Stimulated activated CD8-positive, alpha-beta memory T cell treated with anti-CD3 and anti-CD28 coated beads, Interleukin-12 subunit alpha, Interleukin-12 subunit beta, amount 100 ng/mL, for 1 hour (primary cell): ENCODE data around the gene MSH2.
"Not testable (repeated sequence)": the region's sequence is repeated elsewhere in the genome, so short reads cannot be mapped to it uniquely, and the experiment has no call there.

ENCODE experiments used
- DNase-seq: peaks from one replicate; pipeline ENCODE4 v3.0.0-alpha.2; 2020; ENCODE audit warnings: low read depth

MSH2 gene

GRCh38 chr2:47407976-47408375 lies 5.0 kb downstream of the MSH2 start:
- DNase-seq: not testable (repeated sequence)

DNA sequence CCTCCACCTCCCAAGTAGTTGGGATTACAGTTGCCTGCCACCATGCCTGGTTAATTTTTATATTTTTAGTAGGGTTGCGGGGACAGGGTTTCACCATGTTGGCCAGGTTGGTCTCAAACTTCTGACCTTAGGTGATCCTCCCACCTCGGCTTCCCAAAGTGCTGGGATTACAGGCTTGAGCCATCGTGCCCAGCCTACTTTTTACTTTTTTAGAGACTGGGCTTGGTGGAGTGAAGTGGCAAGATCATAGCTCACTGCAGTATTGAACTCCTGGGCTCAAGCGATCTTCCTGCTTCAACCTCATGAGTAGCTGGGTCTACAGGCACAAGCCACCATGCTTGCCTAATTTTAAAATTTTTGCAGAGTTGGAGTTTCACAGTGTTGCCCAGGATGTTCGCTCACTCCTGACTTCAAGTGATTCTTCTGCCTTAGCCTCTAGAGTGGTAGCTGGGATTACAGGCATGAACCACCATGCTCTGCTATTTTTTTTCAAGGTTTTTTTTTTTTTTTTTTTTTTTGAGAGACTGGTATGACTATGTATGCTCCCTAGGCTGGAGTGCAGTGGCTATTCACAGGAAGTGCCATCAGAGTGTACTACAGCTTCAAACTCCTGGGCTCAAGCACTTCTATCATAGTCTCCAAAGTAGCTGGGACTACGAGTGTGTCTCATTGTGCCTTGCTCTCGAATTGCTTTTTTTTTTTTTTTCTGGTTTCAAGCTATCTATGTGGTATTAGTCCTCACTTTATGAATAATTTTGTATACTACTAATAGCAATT lies 11.9 kb downstream of the MSH2 start:
- DNase-seq: no peak

- no peak for DNase-seq
These were observed 17.3 kb downstream of the MSH2 start for GRCh38 chr2:47420214-47420613.

DNA sequence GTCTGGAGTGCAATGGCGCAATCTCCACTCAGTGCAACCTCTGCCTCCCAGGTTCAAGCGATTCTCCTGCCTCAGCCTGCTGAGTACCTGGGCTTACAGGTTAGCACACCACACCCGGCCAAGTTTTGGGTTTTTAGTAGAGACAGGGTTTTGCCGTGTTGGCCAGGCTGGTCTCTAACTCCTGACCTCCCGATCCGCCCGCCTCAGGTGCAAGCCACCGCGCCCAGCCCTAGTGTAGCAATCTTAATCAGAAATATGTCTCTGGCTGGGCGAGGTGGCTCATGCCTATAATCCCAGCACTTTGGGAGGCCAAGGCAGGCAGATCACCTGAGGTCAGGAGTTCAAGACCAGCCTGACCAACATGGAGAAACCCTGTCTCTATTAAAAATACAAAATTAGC lies 17.7 kb downstream of the MSH2 start:
- not testable (repeated sequence) for DNase-seq

- no peak for DNase-seq
These were observed 19.1 kb downstream of the MSH2 start for GRCh38 chr2:47422016-47422415.

DNA sequence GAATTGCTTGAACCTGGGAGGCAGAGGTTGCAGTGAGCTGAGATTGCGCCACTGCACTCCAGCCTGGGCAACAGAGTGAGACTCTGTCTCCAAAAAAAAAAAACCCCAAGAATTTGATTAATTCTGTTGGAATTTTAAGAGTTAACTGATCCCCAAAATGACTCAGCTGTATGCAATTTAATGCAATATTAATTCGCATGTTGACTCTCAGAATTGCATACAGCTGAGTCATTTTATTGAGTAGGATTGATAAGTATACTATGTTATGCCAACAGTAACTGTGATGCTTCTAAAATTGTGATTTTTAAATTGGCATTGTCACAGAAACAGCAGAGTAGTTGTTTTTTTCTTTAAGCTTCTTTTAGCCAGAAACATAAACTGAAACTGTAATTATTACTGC lies 19.6 kb downstream of the MSH2 start:
- DNase-seq: no peak

DNA sequence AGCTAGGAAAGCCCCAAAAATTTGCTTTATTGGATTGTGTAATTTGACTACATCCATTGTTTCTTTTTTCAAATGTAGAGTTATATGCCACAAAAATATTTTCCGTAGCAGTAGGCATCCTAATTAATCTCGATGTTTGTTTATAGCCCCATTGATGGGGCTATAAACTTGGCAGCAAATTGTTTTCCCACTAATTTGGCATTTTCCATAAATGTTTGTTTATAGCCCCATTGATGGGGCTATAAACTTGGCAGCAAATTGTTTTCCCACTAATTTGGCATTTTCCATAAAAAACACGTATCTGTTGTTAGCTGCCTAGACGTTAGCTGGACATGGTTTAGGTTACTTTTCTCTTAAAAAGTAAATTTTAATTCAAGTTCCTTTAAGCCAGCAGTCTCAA lies 23.8 kb downstream of the MSH2 start:
- DNase-seq: no peak

DNA sequence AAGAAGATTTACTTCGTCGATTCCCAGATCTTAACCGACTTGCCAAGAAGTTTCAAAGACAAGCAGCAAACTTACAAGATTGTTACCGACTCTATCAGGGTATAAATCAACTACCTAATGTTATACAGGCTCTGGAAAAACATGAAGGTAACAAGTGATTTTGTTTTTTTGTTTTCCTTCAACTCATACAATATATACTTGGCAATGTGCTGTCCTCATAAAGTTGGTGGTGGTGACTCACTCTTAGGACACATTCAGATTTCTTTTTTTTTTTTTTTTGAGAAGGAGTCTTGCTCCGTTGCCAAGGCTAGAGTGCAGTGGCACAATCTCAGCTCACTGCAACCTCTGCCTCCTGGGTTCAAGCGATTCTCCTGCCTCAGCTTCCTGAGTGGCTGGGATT lies 26.8 kb downstream of the MSH2 start:
- no peak for DNase-seq

DNA sequence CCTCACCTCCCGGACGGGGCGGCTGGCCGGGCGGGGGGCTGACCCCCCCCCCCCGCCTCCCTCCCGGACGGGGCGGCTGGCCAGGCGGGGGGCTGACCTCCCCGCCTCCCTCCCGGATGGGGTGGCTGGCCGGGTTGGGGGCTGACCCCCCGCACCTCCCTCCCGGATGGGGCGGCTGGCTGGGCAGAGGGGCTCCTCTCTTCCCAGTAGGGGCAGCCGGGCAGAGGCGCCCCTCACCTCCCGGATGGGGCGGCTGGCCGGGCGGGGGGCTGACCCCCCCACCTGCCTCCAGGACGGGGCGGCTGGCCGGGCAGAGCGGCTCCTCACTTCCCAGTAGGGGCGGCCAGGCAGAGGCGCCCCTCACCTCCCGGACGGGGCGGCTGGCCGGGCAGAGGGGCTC lies 30.1 kb downstream of the MSH2 start:
- DNase-seq: not testable (repeated sequence)

- DNase-seq: not testable (repeated sequence)
These were observed 30.5 kb downstream of the MSH2 start for GRCh38 chr2:47433445-47433844.

- no peak for DNase-seq
These were observed 34.3 kb downstream of the MSH2 start for GRCh38 chr2:47437287-47437686.

DNA sequence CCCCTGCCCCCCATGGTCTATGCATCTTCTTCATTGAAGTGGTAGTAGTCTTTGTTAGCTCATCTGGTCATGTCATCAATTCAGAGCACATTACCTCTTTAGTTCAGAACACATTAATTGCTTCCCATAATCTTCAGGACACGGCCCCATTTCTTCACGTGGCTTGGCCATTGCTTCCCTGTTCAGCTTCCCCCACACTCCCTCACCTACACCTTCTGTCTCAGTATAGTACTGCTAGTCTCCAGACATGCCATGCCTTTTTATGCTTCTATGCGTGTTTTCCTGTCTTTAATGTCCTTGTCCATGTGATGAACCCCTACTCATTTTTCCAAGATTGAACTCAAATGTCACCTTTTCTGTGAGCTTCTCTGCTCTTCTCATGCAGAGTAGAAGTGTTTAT lies 35.1 kb downstream of the MSH2 start:
- no peak for DNase-seq

GRCh38 chr2:47438783-47439182 lies 35.8 kb downstream of the MSH2 start:
- DNase-seq: no peak

GRCh38 chr2:47451790-47452189 lies 48.8 kb downstream of the MSH2 start:
- DNase-seq: no peak

DNA sequence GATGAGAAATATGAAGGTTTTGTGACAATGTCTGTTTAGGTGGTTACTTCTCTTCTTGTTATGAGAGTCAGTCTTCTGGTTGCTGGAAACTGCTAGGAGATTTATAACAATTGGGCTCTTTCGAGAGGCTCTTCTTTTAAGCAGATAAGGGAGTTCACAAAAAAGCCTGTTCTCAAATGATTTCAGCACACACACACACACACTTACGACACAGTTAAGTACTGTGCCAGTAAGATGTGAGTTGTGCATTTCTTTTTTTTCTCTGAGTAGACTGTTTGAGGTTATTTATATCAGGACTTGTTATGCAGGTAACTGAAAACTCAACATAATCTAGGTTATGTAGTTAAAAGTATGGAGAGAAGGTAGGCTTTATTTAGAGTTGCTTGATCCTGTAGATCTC lies 49.8 kb downstream of the MSH2 start:
- no peak for DNase-seq

- not testable (repeated sequence) for DNase-seq
These were observed 51.9 kb downstream of the MSH2 start for GRCh38 chr2:47454818-47455217.

- no peak for DNase-seq
These were observed 52.5 kb downstream of the MSH2 start for GRCh38 chr2:47455411-47455810.

DNA sequence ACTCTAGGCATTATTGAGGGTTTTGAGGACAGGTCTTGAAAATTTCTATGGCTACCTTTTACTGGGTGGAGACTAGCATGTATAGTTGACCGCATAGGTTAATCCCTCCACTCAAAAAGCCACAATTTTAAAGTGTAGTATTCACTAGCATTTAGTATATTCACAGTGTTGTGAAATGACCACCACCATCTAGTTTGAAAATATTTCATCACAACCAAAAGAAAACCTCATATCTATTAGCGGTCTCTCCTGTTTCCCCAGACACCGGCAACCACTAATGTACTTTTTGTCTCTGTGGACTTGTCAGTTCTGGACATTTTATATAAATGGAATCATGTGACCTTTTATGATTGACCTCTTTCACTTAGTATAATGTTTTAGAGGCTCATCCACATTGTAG lies 53.9 kb downstream of the MSH2 start:
- DNase-seq: no peak

DNA sequence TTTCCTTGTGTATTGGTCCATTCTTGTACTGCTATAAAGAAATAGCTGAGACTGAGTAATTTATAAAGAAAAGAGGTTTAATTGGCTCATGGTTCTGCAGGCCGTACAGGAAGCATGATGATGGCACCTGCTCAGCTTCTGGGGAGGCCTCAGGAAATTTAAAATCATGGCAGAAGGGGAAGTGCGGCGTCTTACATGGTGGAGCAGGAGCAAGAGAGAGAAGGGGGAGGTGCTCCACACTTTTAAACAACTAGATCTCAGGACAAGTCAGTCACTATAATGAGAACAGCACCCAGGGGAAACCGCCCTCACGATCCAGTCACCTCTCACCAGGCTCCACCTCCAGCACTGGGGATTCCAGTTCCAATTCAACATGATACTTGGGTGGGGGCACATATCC lies 54.3 kb downstream of the MSH2 start:
- no peak for DNase-seq

DNA sequence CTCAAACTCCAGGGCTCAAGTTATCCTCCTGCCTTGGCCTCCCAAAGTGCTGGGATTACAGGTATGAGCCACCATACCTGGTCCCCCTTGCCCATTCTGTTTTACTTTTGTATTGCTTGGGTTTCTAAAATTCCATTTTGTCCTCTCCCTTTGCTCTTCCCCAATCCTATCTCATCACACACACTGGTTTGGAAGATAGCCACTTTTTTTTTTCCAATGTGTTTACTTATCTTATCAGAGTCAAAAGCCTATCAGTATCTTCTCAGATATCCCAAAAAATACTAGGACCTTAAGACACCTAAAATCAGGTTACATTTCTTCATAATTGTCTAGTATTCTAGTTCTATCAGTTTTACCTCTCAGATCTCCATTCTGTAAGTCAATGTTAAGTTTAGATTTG lies 56.1 kb downstream of the MSH2 start:
- no peak for DNase-seq

DNA sequence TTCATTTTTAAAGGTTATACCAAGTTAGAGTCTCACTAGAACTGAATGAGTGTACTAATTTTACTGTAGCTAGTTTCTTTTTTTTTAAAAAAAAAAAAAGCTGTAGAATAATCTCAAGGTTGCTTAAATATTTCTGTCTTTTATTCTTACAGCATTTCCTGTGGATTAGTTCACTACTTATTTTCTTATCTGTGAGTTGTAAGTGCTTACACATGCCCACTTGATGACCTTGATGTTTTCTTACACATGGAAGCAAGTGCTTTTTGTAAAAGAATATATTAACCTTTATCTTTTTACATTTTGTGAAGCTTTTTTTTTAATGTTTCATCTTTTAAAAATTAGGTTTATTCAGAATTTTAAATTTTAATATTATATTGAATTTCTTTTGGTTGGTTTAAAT lies 57.8 kb downstream of the MSH2 start:
- DNase-seq: no peak

DNA sequence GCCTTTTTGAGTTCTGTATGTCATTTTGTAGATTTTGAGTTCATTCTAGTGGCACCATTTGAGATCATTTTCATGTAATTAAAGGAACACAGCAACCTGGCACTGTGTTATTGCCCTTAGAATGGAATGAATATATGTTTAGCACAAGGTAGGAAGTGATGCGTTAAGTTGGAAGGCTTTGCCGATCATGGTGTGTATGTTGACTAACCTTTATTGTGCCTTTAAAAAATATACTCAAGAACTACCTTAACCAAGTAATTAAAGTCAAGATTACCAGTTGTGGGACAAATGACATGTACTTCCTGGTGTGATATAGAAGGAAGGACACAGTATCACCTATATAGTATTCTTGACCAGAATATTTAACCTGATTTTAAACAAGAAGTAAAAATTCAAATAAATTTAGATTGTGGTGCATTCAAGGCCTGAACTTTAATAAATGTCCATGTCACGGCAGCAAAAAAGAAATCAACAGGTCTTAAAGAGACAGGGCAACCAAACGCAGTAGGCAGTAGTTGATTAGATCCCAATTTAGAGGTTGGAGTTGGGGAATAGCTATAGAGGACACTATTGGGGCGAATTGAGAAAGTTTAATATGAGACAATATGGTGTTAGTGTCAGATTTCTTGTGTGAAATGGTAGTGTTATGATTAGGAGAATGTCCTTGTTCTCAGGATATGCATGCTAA lies 68.6 kb downstream of the MSH2 start:
- no peak for DNase-seq

DNA sequence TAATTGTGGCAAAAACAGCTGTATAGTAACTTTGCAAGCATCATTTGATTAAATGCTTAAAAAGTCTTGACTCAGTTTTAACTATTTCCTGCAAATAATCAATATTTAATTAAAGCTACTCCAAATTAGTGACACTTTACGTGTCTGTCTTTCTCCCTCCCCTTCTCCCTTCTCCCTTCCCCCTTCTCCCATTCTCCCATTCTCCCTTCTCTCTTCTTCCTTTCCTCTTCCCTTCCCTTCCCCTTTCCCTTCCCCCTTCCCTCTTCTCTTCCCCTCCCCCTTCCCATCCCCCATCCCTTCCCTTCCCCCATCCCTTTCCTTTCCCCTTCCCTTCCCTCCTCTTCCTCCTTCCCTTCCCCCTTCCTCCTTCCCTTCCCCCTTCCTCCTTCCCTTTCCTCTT lies 76.9 kb downstream of the MSH2 start:
- DNase-seq: no peak

DNA sequence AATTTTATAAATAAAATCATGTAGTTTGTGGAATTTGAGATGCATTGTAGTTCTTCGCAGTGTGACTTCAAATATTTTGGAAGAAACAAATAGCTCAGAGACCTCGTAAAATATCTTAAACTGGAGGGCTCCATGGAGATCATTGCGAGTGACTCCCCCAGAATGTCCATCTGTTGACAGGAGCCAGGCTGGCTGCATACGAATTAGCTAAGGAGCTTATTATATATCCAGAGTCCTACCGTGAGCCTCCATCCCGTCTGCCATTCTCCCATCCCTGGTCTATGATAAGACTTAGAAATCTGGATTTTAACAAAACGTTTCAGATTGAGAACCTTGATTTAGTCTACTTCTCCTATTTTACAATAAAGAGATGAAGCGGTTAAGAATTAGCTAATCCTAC lies 80.2 kb downstream of the MSH2 start:
- DNase-seq: no peak
